ENCODE measurements around the gene CRYBG1. TPM values are rescaled to one million over a fixed set of nuclear protein-coding genes. Genes with fewer than 3 reads are reported as not detected.

Gene CRYBG1
- total and polyA plus RNA-seq, 2 of the 4 experiments (the other 2 are of a cell fraction) = 0.38 to 1.1 TPM

DNA sequence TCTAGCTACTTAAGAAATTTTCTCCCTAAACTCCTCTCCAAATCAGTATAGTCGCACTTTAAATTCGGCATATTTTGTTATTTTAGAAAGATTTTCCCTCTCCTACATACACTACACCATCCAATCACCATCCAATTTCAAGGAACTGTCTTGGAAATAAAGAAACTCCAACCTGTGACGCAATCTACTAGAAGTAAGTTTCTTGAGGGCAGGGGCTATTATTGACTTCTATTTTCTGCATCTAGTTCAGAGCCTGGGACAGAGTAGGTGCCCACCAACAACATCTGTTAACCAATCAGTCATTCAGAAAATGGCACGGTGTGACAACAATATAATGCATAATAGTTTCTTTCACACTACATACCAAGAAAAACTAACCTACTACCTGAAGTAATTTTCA, 38.6 kb upstream of the CRYBG1 start:
- Histone ChIP-seq H3K4me2 (ENCODE audit: low read depth, low read length) (no peak overlapping the region), H4K91ac (ENCODE audit: insufficient read depth, low read depth, low read length) (no peak overlapping the region), H3K9ac (ENCODE audit: low read depth, low read length) (no peak overlapping the region), H3K79me1 (ENCODE audit: low read depth in 1 of 2, low read length in 2 of 2) (peaks cover 19 to 43% of the 10 kb centered on the region in 2 experiments), H3K56ac (ENCODE audit: extremely low read depth, insufficient read depth, low read length) (no peak overlapping the region), H3K9me1 (ENCODE audit: insufficient read depth, low read length) (peaks cover 7% of the 10 kb centered on the region; the same call in 1 of the 2 replicates), H3K18ac (ENCODE audit: low read depth, low read length) (no peak overlapping the region), H4K20me1 (ENCODE audit: insufficient read depth, low read length) (peaks cover 7% of the 10 kb centered on the region; the same call in 1 of the 2 replicates), H2BK5ac (ENCODE audit: low read depth, low read length, poor library complexity, severe bottlenecking) (no peak overlapping the region), H3K14ac (replicated peaks; ENCODE audit: low read depth, low read length) (no peak overlapping the region), H3K27me3 (ENCODE audit: control insufficient read depth, insufficient read depth, low read length) (no peaks in the 10 kb centered on the region), H2BK120ac (ENCODE audit: low read depth, low read length) (no peak overlapping the region), H2AFZ (replicated peaks; ENCODE audit: low read length, poor library complexity) (no peak overlapping the region), H2BK15ac (ENCODE audit: low read depth, low read length) (no peak overlapping the region), H3K27ac (ENCODE audit: insufficient read depth, low read length) (no peak overlapping the region), H2AK5ac (ENCODE audit: low read depth, low read length) (no peak overlapping the region), H3K36me3 (ENCODE audit: control insufficient read depth, insufficient read depth, low read length) (no peaks in the 10 kb centered on the region), H3K23ac (ENCODE audit: low read depth, low read length) (no peak overlapping the region), H2AK9ac (replicated peaks; ENCODE audit: low read depth, low read length, poor library complexity) (no peak overlapping the region), H4K8ac (ENCODE audit: low read depth in 2 of 2, low read length in 2 of 2) (no peak overlapping the region), H3K9me3 (ENCODE audit: control insufficient read depth, insufficient read depth, low read length) (no peaks in the 10 kb centered on the region), H4K5ac (ENCODE audit: low read depth, low read length) (no peak overlapping the region), H3K4me3 (ENCODE audit: insufficient read depth, low read depth, low read length) (no peak overlapping the region), H3K4me1 (ENCODE audit: control insufficient read depth, insufficient read depth, low read length) (no peaks in the 10 kb centered on the region), H3K4ac (ENCODE audit: low read depth, low read length) (no peak overlapping the region), H2BK20ac (ENCODE audit: low read depth, low read length) (no peak overlapping the region)
- intact Hi-C loops (cut with micrococcal nuclease) (no loop called here), dilution Hi-C loops (cut with HindIII; ENCODE audit: low sequenced_read_pairs, unreplicated experiment) (no loop called here), in situ Hi-C loops (cut with MboI; ENCODE audit: low sequenced_read_pairs) (no loop called here)
- POLR2A ChIA-PET (ENCODE audit: unreplicated experiment) = no interaction called here
- no TSS peak for BruUV-seq (replicated peaks)
- ATAC-seq (ENCODE audit: low read depth) (no peak), DNase-seq (no peak)
- CTCF ChIA-PET = no interaction called here
- 100% methylated on average over 1 of the region's 4 CpGs; no CpG with 5 or more reads in 1 of the 2 experiments for WGBS, 2 experiments (ENCODE audit: extremely low coverage in 2 of 2, insufficient read length in 1 of 2)
- peak; percentile 62 for TF ChIP-seq CEBPB (IDR thresholded peaks at IDR 0.05; ENCODE audit: low read depth, low read length)
- TF ChIP-seq, protein P1, sequence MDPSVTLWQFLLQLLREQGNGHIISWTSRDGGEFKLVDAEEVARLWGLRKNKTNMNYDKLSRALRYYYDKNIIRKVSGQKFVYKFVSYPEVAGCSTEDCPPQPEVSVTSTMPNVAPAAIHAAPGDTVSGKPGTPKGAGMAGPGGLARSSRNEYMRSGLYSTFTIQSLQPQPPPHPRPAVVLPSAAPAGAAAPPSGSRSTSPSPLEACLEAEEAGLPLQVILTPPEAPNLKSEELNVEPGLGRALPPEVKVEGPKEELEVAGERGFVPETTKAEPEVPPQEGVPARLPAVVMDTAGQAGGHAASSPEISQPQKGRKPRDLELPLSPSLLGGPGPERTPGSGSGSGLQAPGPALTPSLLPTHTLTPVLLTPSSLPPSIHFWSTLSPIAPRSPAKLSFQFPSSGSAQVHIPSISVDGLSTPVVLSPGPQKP (IDR thresholded peaks at IDR 0.05; ENCODE audit: borderline replicate concordance, low read depth, low read length) = no peak

Measured in IMR-90 (cell line).